Activated CD4-positive, CD25-positive, alpha-beta regulatory T cell treated with anti-CD3 and anti-CD28 coated beads, Interleukin-2, amount 50 U/mL, for 16 hours (primary cell): ENCODE results near the gene ANKS4B.
"Not testable (repeated sequence)": the region's sequence is repeated elsewhere in the genome, so short reads cannot be mapped to it uniquely, and the experiment has no call there.

Experiments
- DNase-seq: peaks from one replicate; pipeline ENCODE4 v3.0.0-alpha.2; 2020; ENCODE audit warnings: low read depth, low spot score

The ANKS4B gene

GRCh38 chr16:21218153-21218552 lies 15.3 kb upstream of the ANKS4B start:
- no peak for DNase-seq

DNA sequence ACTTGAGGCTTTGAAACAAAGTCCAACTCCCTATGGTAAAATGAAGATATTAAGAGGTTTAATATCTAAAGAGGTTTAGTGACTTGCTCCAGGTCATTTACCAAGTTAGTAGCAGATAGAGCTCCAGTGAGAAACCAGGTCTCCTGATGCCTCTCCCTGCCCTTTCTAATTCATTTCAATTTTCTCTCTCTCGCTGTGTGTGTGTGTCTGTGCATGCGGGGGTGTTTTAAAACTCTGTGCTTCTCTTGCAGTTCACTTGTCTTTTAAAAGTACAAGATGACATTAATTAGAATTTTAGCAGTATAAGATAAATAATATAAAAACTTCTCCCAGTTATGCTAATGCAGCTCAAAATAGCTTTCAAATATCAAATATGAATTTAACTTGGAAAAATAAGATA lies 13.9 kb upstream of the ANKS4B start:
- DNase-seq, result no peak

DNA sequence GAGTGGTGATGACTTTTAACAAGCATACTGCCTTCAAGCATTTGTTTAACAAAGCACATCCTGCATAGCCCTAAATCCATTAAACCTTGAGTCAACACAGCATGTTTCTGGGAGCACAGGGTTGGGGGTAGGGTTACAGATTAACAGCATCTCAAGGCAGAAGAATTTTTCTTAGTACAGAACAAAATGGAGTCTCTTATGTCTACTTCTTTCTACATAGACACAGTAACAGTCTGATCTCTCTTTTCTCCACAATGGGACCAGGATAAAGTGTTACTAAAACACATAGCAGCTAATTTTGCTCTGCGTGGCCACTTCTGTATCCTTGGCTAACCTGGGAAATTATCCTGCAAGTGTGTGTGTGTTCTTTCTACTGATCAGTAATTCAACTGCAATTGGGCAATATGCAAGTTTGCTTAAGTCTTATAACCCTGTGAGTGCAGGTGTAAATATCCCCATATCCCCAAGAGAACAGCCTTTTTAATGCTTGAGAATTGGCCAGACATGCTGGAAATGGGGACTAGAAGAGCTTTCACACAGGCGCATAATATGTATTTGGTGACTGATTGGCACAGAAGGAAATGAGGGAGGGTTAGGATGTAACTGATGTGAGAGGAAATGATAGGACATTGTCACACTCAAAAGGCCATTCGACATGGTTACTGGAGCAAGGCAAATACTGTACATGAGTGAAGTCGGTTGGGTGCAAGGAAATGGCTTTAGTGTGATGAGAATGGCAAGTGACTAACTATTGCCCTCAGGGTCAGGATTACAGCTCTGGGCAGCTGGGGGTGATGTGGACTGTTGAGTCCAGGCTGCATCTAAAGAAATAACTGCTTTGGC lies 10.8 kb upstream of the ANKS4B start:
- no peak for DNase-seq

- DNase-seq, result no peak
These were observed 9.7 kb upstream of the ANKS4B start for GRCh38 chr16:21223787-21224186.

GRCh38 chr16:21224800-21225199 lies 8.7 kb upstream of the ANKS4B start:
- DNase-seq, result no peak

DNA sequence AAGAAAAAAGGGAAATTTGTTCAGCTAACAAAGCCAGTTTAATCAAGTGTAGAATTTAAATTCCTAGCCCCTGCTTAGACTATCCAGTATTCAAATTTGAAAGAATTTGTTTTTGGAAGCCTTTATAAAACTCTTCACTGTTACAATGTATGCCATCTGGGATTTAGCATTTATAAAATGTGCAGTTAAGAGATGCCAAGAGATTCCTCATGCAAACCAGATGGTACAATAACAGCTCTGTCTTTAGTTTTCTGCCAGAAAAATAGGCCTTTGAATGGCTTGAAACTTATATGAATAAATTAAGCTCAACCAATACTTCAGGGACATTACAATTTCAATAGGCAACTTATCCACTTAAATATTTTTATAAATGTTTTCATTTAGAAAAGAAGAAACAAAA lies 6.8 kb upstream of the ANKS4B start:
- no peak for DNase-seq

DNA sequence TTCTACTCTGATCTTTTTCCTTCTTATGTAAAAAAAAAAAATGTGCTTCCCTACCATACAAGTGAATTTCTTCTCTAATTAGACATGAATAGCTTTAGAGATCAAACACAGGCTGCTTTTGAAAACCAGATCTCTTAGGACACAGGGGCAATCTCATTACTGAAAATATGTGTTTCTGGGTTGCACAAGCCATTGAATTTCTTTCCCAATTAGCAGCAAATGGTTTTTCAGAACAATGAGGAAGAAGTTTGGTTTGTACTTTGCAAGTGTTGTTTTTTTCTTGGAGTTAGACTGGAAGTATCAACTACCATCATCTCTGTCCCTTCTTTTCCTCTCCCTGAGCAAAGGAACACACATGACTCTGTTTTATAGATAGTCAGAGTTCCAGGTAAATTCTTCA lies 5.6 kb upstream of the ANKS4B start:
- DNase-seq, result no peak

DNA sequence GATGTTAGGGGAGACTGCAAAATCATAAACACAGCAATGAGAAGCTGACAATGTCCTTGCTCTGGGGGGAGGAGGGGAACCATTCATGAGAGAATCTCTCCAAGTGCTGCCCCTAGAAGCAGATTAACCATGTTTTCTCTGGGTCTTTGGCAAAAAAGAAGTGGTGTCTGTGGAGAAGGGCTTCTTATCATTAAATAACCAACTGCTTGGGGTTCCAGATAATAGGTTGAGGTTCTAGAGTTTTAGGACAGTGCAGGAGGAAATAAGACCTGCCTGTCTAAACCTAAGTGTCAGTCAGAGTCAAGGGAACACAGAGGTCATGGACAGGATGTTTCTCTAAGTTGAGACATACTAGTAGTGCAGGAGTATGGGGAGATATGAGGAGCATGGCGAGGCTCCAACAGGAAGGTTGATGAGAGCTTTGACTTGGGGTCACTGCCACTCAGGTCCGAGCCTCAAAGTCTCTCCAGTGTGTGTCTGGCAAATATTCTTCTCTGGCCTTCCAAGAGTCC lies 5.1 kb upstream of the ANKS4B start:
- no peak for DNase-seq

DNA sequence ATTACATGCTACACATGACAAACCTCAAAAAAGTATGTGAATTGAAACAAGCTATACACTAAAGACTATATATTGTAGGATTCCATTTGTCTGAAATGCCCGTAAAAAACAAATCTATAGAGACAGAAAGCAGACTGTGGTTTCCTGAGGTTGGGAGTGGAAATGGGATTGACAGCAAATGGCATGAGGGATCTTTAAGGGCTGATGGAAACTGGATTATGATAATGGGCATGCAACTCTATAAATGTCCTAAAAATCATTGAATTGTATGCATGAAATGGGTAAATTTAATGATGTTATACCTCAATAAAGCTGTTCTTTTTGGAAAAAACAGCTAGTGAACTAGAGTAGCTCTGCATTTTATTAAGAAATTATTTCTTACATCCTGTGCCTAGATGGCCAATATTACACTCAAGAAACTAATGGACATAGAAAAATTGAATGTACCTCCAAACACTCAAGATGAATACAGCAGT lies 416 bp upstream of the ANKS4B start:
- no peak for DNase-seq

DNA sequence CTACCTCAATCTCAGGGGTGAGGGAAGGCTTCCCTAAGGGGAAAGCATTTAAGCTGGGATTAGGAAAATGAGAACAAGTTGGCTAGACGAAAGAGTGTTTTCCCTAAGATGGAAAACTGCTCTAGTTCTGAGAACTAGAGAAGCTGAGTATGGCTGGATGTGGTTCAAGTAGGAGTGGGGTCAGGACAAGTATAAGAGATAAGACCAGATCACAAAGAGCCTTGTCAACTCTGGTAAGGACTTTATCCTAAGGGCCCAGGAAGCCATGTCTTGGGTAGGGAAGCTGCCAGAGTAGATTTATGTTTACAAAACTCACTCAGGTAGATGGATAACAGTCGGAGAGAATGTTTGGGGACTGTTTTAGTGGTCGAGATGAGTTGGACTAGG lies 1.7 kb downstream of the ANKS4B start:
- DNase-seq, result no peak

DNA sequence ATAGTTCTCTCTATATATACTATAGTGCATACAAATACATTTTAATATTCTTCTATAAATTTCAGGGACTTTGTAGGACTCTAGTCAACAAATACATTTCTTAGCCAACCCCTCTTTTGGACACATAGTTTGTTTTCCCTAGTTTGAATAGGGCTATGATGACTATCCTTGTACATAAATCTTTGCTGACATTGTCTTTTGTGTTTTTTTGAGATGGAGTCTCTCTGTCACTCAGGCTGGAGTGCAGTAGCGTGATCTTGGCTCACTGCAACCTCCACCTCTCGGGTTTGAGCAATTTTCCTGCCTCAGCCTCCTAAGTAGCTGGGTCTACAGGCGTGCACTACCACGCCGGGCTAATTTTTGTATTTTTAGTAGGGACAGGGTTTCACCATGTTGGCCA lies 3.3 kb downstream of the ANKS4B start:
- no peak for DNase-seq

GRCh38 chr16:21239646-21240045 lies 6.1 kb downstream of the ANKS4B start:
- DNase-seq, result no peak

- DNase-seq, result no peak
These were observed 9.3 kb downstream of the ANKS4B start for GRCh38 chr16:21242756-21243155.

DNA sequence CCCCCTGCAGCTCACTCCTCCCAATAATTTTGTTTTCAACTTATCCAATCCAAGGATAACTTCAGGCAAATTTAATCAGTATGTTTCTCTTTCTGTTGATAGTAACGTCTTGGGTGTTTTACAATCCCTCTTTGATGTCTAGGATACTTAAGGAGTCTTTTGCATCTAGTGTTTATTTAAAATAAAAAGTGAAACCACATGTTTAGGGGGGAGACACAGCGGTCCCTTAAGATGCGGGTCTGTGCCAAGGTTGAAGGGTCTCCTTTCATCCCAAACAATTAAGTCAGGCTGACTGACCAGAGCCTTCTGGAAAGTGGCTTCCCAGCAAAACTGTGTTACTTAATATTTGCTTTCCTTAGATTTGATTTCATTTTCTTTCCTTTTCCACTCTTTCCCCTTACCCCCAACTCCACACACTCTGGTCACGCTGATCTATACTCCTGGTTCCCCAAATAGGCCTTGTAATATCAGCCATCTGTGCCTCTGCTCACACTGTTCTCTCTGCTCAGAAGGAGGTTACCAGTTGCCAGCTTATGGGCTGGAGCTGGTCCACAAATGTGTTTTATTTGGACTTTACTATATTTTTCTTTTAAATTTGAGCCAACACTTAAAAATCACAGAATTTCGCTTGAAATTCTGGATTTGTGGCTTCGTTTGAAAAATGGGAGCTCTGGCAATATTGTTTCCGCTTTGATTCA lies 11.2 kb downstream of the ANKS4B start:
- no peak for DNase-seq

DNA sequence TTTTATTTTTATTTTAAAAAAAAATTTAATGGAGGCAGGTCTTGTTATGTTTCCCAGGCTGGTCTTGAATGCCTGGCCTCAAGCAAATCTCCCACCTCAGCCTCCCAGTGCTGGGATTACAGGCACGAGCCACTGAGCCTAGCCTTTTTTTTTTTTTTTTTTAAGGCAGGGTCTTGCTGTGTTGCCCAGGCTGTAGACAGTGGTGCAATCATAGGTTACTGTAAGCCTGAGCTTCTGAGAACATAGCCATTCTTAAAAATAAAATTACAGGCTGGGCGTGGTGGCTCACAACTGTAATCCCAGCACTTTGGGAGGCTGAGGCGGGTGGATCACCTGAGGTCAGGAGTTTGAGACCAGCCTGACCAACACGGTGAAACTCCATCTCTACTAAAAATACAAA lies 14.7 kb downstream of the ANKS4B start:
- not testable (repeated sequence) for DNase-seq

- DNase-seq, result no peak
These were observed 16.8 kb downstream of the ANKS4B start for GRCh38 chr16:21250072-21250923.

DNA sequence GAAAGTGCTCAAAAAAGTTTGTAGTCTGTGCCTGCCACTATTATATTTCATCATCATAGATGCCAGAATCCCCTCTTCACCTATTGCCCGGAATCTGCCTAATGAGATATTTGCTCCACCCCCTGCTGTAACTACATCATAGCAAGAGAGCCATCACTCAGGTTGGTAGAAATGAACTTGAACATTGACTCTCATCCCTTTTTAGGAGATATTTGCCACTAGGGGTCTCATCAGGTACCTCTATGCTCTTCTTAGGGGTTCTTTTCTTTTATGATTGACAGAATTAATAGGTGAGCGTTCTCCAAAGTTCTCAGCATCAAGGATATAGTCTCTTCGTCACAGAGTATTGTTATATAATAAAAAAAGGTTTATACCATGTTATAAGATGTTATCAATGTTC lies 20.0 kb downstream of the ANKS4B start:
- DNase-seq, result no peak

GRCh38 chr16:21256636-21257035 lies 23.1 kb downstream of the ANKS4B start:
- DNase-seq, result no peak

- DNase-seq, result no peak
These were observed 23.8 kb downstream of the ANKS4B start for GRCh38 chr16:21257284-21257683.

- DNase-seq, result no peak
These were observed 27.6 kb downstream of the ANKS4B start for GRCh38 chr16:21260870-21261791.
